H1 (cell line): Measurements from ENCODE around the gene ATP7B. TPM values are rescaled to one million over a fixed set of nuclear protein-coding genes. Genes with fewer than 3 reads are reported as not detected.

Source experiments
- ATF2 ChIP-seq: IDR thresholded peaks from 2 replicates; pipeline ENCODE4 v1.6.1; 2012; ENCODE audit warnings: low read length, inconsistent platforms
- polyA plus RNA-seq, 7 experiments: library from polyadenylated mRNA; depleted of rRNA in 3 of 7; stranded (reverse) in 5 of 7; unstranded in 2 of 7; fragments of >200 nt in 5 of 7; fragments of 200-250 nt in 2 of 7; gene quantifications; 1 replicate in 5 of 7; 2 replicates in 1 of 7; 4 replicates in 1 of 7; pipeline versions ENCODE4 v1.2.1 to v1.2.3, GENCODE V29; 2011 to 2013; ENCODE audit warnings: missing spikeins in 2 of 7, mixed read lengths in 2 of 7
- total RNA-seq: library from RNA; stranded (reverse); fragmentation: NEBNext Ultra II Directional; extraction: Animal tissue kit (Norgen Biotek cat#: 25700); gene quantifications from 2 replicates; pipeline ENCODE4 v1.2.1, GENCODE V29; 2021

ATP7B gene
- total and polyA plus RNA-seq, 2 of the 8 experiments (the other 6 are each of a cell fraction or from before 2014, with no cell fraction given): 4.1 to 9.2 TPM

DNA sequence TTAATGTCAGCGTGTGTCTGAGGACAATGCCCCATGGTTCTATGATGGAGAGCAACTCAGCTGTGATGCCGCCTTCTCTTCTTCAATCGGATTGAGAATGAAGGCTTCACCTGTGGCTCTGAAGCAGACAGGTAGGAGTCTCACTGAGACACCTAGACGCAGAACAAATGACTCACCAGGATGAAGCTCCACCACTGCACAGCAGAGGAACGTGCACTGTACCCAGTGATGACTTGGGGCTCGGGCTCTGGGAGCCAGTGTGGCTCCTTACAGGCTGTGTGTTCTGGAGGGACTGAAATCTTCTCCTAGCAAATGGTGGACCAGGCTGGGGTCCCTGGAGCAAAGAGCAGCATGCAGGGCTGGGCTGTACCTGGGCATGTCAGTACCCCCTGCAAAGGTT, 105.5 kb downstream of the ATP7B start (continued):
- TF ChIP-seq ATF2: no peak
